Non-pigmented ciliary epithelial cell (primary cell): Measurements from ENCODE around the gene FAM53B.

Source experiments
- DNase-seq: peaks from one replicate; pipeline ENCODE4 v3.0.0-alpha.2; 2010; ENCODE audit warnings: low read depth

The FAM53B gene

DNA sequence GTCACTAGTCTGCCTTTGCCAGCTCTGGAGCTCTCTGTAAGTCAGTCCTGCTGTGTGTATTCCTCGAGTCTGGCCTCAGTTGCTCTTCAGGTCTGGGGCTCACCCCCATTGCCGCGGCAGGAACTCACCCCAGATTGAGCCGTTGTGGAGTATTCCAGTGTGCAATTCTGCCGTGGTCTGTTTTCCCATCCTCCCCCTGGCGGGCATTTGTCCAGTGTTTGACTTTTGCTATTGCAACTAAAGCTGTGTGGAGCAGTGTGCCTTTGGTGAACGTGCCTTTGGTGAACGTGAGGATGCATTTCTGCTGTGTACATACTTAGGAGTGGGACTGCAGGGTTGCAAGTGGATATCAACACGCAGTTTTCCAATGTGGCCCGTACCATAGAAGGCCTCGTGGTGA lies 134.5 kb downstream of the FAM53B start:
- no peak for DNase-seq

DNA sequence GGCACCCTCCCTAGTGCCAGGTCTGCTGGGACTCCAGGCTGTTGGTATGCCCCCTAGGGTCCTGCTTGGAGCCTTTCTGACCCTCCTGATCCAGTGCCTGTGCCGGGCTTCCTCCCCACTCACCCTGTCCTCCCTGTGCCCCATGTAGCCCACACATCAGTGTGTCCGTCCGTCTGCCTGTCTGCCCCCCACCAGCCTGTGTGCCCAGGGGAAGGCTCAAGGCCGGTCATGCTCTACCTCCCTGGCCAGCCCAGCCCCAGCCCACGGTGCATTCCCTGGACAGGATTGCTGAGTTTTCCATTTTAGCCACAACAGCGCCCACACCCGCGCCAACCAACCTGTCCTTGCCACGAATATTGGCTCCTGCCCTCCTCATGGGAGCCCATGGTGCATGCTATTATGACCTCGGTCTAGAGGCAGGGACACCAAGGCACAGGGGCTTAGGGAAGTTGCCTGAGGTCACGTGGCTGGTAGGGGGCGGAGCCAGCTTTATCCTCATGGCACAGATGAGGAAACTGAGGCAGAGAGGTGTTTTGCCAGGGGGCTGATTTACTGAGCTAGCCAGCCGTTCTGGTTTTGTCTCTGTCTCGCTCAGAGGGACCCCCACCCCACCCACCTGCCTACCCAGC lies 136.0 kb downstream of the FAM53B start:
- DNase-seq = no peak

DNA sequence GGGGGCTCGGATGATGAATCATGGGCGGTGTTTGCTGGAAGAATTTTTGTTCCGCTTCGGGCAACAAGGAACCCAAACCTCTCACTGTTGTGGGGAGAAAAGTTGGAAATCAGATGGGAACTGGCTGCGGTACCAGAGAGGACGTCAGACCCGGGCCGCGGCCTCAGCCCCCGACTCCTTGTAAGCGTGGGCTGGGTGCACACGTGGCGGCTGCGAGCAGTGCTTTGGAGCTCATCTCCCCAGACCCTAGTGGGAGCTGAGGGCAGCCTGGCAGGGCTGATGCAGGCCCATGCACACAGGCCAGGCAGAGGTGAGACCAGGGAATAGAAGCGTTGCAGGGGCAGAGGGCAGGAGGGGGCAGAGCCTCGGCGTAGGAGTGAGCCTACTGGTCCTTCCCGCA lies 136.5 kb downstream of the FAM53B start:
- DNase-seq = no peak

- no peak for DNase-seq
Observed at GRCh38 chr10:124606822-124607221, 137.4 kb downstream of the FAM53B start.

GRCh38 chr10:124605856-124606812 lies 138.0 kb downstream of the FAM53B start:
- no peak for DNase-seq

DNA sequence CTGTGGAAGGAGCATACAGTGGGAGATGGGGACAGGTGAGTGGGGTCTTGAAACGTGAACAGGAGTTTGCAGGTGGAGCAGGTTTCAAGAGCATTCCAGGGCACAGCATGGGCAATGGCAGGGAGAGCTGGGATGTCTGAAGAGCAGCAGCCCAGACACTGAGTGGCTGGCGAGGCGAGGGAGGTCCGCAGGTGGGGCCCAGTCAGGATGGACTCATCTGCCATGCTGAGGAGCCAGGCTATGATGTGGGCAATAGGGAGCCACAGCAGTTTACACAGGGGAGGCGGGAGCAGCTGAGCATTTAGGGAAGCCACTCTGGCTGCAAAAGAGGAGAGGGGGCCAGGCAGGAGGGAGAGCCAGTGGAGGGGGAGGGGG lies 138.7 kb downstream of the FAM53B start:
- DNase-seq = no peak

GRCh38 chr10:124605001-124605370 lies 139.2 kb downstream of the FAM53B start:
- DNase-seq = no peak

DNA sequence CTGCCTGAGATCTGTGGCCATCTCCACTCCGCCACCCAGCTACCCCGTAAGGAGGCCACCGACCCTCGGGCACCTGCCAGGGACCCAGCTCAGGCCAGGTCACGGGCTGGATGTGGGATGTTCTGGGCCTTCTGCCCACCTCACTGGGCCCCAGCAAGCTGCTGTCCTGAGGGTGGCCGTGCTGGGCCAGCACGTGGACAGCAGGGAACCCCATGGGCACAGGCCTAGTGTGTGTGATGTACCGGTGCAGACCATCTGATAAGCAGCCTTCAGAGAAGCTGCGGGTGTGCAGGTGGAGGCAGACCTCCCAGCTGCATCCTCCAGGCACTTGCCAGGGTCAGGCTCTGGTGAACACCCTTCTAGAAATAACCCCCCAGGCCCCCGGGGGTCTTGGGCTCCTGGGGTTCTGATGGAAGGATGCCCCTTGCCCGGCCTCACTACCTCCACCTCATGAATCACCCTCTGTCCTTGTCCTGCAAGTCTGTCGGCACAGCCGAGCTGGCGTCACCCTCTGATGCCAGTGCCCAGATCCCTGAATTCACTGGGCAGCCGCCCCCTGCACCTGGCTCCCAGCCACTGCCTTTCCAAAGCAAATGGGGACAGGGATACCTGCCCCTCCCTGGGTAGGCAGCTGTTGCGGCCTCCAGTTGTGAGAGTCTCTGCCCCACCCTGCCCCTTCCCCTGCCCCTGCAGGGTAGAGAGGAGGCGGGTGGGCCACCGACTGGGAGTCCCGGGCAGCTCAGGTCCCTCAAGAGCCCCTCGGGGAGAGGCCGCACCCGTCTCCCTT lies 139.8 kb downstream of the FAM53B start:
- DNase-seq = no peak

DNA sequence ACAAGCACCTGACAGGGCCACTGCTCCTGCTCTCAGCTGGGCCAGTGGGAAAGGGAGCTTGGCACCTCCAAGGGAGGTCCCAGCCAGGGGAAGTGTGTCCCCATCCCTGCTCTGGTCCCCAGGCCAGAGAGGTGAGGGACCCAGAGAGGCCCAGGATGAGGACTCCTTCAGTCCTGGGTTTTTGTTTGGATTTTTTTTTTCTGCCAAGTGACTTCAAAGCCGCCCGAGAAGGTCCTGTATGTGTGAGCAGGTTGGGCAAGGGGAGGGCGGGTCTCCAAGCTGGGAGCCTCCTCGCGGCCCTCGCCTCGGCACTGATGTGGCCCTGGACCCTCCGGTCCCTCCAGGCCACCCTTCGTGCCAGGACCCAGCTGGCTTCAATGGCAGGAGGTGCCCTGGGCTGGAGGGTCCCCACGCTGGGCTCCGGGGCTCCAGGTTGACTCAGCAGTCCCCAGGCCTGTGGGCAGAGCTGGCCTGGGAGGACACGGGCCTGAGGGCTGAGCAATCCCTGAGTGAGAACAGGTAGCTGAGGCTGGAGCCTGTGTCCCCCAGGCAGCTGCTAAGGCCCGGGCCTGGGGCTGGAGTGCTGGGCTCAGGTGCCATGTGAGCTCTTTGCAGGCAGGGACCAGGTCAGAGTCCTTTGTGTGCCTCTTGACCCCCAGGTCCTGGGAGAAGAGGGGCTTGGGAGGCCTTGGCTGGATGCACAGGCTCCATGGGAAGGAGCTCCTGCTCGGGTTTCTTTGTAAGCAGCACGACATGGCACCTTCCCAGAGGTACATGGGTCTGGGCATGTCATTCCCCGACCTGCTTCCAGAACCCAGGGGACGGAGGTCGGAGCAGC lies 140.6 kb downstream of the FAM53B start:
- DNase-seq = no peak

DNA sequence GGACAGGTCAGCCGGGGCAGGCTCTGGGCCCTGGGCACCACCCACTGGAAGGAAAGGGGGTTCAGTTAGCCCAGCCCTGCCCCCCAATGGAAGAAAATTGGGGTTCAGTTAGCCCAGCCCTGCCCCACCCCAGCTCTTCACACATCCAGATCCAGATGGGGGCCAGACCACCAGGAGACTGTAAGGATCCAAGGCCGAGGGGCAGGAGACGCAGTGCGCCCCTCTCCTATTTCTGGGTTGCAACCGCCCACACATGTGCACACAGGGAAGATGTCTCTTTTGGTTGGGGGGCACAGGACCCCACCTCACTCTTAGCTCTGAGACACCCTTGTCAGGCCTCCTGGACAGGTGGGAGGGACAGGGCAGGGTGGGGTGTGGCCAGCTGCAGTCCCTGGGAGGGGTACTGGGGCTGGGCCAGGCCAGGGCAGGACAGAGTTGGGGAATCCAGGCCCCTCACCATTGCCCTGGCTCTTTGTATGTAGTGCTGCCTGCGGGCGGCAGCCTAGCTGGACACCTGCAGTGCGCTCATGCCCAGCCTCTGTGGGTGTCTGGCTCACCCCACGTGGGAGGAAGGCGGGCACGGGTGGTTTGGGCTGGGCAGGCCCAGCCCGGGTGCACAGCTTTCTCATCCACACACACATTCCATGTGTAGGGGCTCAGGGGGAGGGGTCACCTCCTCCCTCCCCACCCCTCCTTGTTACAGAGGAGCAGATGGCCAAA lies 141.4 kb downstream of the FAM53B start:
- no peak for DNase-seq

DNA sequence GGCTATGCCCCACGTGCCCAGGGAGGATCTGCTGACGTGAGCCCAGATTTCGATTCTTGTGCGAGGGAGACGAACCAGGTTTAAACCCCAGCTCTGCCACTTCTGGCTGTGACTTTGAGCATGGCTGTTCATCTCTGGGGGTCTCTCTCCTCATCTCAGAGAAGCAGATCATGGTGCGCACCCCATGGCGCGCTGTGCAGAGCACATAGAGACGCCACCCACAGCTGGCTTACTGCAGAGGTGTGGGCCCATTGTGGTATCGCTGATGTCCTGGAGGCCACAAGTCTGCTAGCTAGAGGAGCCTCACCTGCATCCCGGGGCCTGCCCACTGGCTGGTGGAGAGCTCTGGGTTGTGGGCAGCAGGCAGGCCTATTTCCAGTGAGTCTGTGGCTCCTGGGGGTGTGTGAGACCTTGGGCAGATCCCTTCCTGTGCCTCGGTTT lies 142.0 kb downstream of the FAM53B start:
- DNase-seq = no peak

- no peak for DNase-seq
Observed at GRCh38 chr10:124601431-124602120, 142.6 kb downstream of the FAM53B start.

- no peak for DNase-seq
Observed at GRCh38 chr10:124601016-124601415, 143.2 kb downstream of the FAM53B start.

DNA sequence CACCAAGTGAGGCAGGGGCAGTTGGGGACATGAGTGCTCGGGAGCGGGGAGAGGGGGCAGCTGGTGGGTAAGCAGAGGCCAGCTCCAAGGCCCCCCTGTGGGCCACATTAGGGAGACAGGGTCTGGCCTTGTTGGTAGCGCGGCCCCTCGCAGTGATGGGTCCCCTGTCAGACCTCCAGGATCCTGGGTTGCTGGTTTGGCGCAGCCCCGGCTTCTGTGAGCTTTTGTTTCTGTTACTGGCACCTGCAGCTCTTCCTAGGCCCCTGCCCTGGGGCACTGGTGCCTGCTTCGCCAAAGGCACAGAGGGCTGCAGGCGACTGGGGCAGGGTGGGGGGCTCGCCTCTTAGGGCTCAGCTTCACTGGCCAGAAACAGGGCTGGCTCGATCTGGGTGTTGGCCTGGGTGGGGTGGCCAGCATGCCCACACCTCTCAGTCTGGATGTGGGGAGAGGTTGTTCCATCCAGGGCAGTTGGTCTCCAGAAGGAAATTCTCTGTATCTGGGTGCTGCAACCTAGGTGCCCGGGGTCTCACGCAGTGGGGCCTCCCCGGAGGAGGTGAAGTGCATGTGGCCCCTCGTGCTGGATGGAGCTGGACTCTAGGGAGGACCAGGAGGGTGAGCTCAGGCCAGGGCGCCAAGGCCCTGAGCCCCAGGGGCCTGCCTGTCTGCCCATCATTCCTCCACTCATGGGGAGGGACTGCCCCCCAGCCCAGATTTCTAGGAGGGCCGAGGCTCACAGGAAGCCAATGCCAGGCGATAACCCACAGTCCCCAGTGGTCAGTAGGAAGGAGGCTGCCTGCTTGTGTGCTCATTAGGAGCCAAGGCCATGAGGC lies 143.9 kb downstream of the FAM53B start:
- DNase-seq = no peak

DNA sequence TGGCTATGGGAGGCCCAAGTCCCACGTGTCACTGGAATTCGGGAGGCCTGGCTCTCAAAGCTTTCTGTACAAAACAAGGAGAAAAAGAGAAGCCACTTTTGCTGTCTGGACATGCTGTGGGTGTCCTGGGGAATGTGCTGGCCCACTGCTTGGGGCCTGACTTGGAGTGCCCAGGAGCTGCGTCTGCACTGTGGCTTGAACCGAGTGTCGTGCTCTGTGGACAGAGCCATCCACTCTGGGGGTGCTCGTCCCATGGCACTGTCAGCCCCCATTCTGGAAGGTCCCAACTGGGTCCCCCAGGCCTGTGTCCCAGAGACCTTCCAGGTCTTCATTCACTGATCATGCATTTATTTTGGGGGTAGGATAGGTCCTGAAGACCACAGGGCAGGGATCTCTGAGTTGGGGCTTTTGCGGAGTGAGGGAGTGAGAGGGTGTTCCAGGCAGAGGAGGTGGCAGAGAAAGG lies 144.6 kb downstream of the FAM53B start:
- DNase-seq = no peak

GRCh38 chr10:124598773-124599587 lies 145.2 kb downstream of the FAM53B start:
- DNase-seq = no peak

DNA sequence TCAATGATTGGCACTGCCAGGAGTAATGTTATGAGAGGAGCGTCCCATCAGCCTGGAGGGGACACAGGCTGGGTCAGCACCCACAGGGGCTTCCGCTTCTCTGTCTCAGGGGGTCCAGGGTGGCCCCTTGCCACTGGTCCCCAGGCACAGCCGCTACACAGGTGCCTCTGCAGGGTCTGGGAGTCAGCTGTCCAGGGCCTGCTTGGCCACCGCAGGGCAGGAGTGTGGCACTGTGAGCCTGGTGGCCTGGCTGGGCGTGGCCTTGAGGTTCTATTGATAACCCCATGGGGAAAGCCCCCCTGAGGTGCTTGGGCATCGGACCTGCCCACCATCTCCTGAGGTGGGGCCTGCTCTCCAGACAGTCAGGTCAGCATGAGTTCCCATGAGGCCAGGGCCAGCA lies 146.0 kb downstream of the FAM53B start:
- DNase-seq = no peak

GRCh38 chr10:124597846-124598165 lies 146.4 kb downstream of the FAM53B start:
- no peak for DNase-seq
